H1 (cell line): ENCODE measurements around the gene PNPLA1. TPM values are rescaled to one million over a fixed set of nuclear protein-coding genes. Genes with fewer than 3 reads are reported as not detected.

Source experiments
- CTCF ChIA-PET: fragments of 300-600 bp; sonication (Branson Sonifier 250); formaldehyde crosslinking; loops from one replicate; lab custom pipeline; 2021; ENCODE audit not compliant: partially characterized antibody; lab: Charles Lee
- POLR2A ChIA-PET: fragments of 300-600 bp; sonication (Branson Sonifier 250); formaldehyde crosslinking; loops from one replicate; lab custom pipeline; 2021; ENCODE audit warnings: inconsistent platforms; ENCODE audit not compliant: partially characterized antibody; lab: Charles Lee
- DNase-seq, 2 experiments: peaks; one replicate each; pipeline versions ENCODE4 v3.0.0 to v3.0.0-alpha.2; 2010 to 2022; ENCODE audit warnings: low spot score in 2 of 2, low read depth in 1 of 2, mixed read lengths in 1 of 2
- FAIRE-seq: peaks from 2 replicates; lab custom pipeline; 2011; peaks lifted over from hg19 to GRCh38; lab: Jason Lieb, UNC
- H2AFZ ChIP-seq: 2 replicates; pipeline ENCODE4 v1.8.1; 2012; ENCODE audit warnings: low read length, inconsistent platforms
- H2AK5ac ChIP-seq: 2 replicates; pipeline ENCODE4 v1.6.1; 2013; ENCODE audit warnings: low read depth, low read length
- H2BK120ac ChIP-seq: replicated peaks from 2 replicates; pipeline ENCODE3; 2013; ENCODE audit warnings: low read depth, low read length, inconsistent platforms
- H2BK12ac ChIP-seq: 2 replicates; pipeline ENCODE4 v1.6.1; 2013; ENCODE audit warnings: low read depth, low read length
- H2BK15ac ChIP-seq: 2 replicates; pipeline ENCODE4 v1.6.1; 2013; ENCODE audit warnings: low read length
- H2BK20ac ChIP-seq: 2 replicates; pipeline ENCODE4 v1.6.1; 2013; ENCODE audit warnings: low read length
- H2BK5ac ChIP-seq: 2 replicates; pipeline ENCODE4 v1.6.1; 2013; ENCODE audit warnings: low read depth, low read length
- H3K14ac ChIP-seq: 2 replicates; pipeline ENCODE4 v1.6.1; 2013; ENCODE audit warnings: inconsistent platforms; ENCODE audit not compliant: insufficient read length
- H3K18ac ChIP-seq: 2 replicates; pipeline ENCODE4 v1.6.1; 2013; ENCODE audit warnings: low read length; ENCODE audit errors: extremely low read depth
- H3K23ac ChIP-seq: 2 replicates; pipeline ENCODE4 v1.6.1; 2013; ENCODE audit warnings: inconsistent platforms; ENCODE audit not compliant: insufficient read length
- H3K23me2 ChIP-seq: 2 replicates; pipeline ENCODE4 v1.6.1; 2013; ENCODE audit warnings: low read depth, low read length
- H3K27ac ChIP-seq: 2 replicates; pipeline ENCODE4 v1.6.1; 2011; ENCODE audit warnings: low read depth, low read length, inconsistent platforms
- H3K27me3 ChIP-seq, 4 experiments: replicated peaks in 1 of 4; 1 replicate in 1 of 4; 2 replicates in 3 of 4; pipeline versions ENCODE4 v1.6.1 to v1.8.1; 2011 to 2013; ENCODE audit warnings: low read length in 3 of 4, mild to moderate bottlenecking in 3 of 4, inconsistent platforms in 2 of 4, mixed read lengths in 2 of 4, moderate library complexity in 1 of 4; ENCODE audit not compliant: control insufficient read depth in 3 of 4, insufficient read depth in 3 of 4; ENCODE audit errors: extremely low read depth in 1 of 4
- H3K36me3 ChIP-seq, 4 experiments: 2 replicates each; pipeline versions ENCODE4 v1.6.1 to v1.8.1; 2011 to 2013; ENCODE audit warnings: mild to moderate bottlenecking in 4 of 4, low read length in 3 of 4, moderate library complexity in 2 of 4, control low read depth in 1 of 4, inconsistent platforms in 1 of 4; ENCODE audit not compliant: insufficient read depth in 4 of 4, control insufficient read depth in 2 of 4
- H3K4ac ChIP-seq: replicated peaks from 2 replicates; pipeline ENCODE3; 2013; ENCODE audit warnings: low read length, low read depth, mixed read lengths, inconsistent platforms; ENCODE audit not compliant: insufficient read length
- H3K4me1 ChIP-seq, 4 experiments: replicated peaks in 1 of 4; 1 replicate in 1 of 4; 2 replicates in 3 of 4; pipeline versions ENCODE4 v1.6.1 to v1.8.1; 2011 to 2013; ENCODE audit warnings: low read length in 3 of 4, inconsistent platforms in 2 of 4, mixed read lengths in 1 of 4; ENCODE audit not compliant: insufficient read depth in 4 of 4, control insufficient read depth in 3 of 4
- H3K4me2 ChIP-seq, 2 experiments: 2 replicates each; pipeline versions ENCODE4 v1.6.1 to v1.8.1; 2011 to 2013; ENCODE audit warnings: low read depth in 2 of 2, low read length in 2 of 2, control low read depth in 1 of 2, inconsistent platforms in 1 of 2, mild to moderate bottlenecking in 1 of 2; ENCODE audit not compliant: insufficient read depth in 1 of 2
- H3K4me3 ChIP-seq, 4 experiments: fragments of 200-600, 300-600 bp in 1 of 4; sonication (generic), shearing (Covaris generic), sonication (Bioruptor Twin) in 1 of 4; 2 replicates each; pipeline versions ENCODE4 v1.5.1 to v1.8.1; 2011 to 2016; ENCODE audit warnings: low read length in 4 of 4, low read depth in 3 of 4, control low read depth in 2 of 4, inconsistent platforms in 2 of 4, mild to moderate bottlenecking in 2 of 4, mixed read lengths in 1 of 4, moderate library complexity in 1 of 4; ENCODE audit not compliant: insufficient read depth in 2 of 4; ENCODE audit errors: extremely low read depth in 1 of 4
- H3K56ac ChIP-seq: replicated peaks from 2 replicates; pipeline ENCODE3; 2013; ENCODE audit warnings: low read depth, mild to moderate bottlenecking, mixed read lengths, low read length, inconsistent platforms; ENCODE audit not compliant: insufficient read length
- H3K79me1 ChIP-seq: 2 replicates; pipeline ENCODE4 v1.6.1; 2013; ENCODE audit warnings: low read depth, low read length, control low read depth
- H3K79me2 ChIP-seq, 2 experiments: 2 replicates each; pipeline versions ENCODE4 v1.6.1 to v1.8.1; 2012 to 2013; ENCODE audit warnings: low read length in 2 of 2, mild to moderate bottlenecking in 2 of 2, inconsistent platforms in 1 of 2; ENCODE audit not compliant: insufficient read depth in 2 of 2, control insufficient read depth in 1 of 2
- H3K9ac ChIP-seq, 4 experiments: replicated peaks in 1 of 4; 1 replicate in 1 of 4; 2 replicates in 3 of 4; pipeline versions ENCODE4 v1.6.1 to v1.8.1; 2011 to 2013; ENCODE audit warnings: low read depth in 3 of 4, low read length in 3 of 4, control low read depth in 2 of 4, mild to moderate bottlenecking in 2 of 4, moderate library complexity in 2 of 4, inconsistent platforms in 1 of 4; ENCODE audit errors: extremely low read depth in 1 of 4
- H3K9me3 ChIP-seq, 2 experiments: 2 replicates each; pipeline versions ENCODE4 v1.6.1 to v1.8.1; 2012 to 2013; ENCODE audit warnings: mild to moderate bottlenecking in 2 of 2, moderate library complexity in 2 of 2, control low read depth in 1 of 2, inconsistent platforms in 1 of 2, low read depth in 1 of 2, low read length in 1 of 2, mixed read lengths in 1 of 2; ENCODE audit not compliant: insufficient read depth in 2 of 2
- H4K20me1 ChIP-seq, 2 experiments: replicated peaks in 1 of 2; 2 replicates each; pipeline versions ENCODE3 to v1.8.1; 2011 to 2013; ENCODE audit warnings: inconsistent platforms in 2 of 2, low read length in 2 of 2, mild to moderate bottlenecking in 1 of 2; ENCODE audit not compliant: insufficient read depth in 2 of 2, control insufficient read depth in 1 of 2
- H4K5ac ChIP-seq: 2 replicates; pipeline ENCODE4 v1.6.1; 2013; ENCODE audit warnings: low read length, low read depth, mixed read lengths, inconsistent platforms; ENCODE audit not compliant: insufficient read length
- H4K8ac ChIP-seq: 2 replicates; pipeline ENCODE4 v1.8.0; 2013; ENCODE audit warnings: mild to moderate bottlenecking, moderate library complexity, low read length, inconsistent platforms; ENCODE audit not compliant: insufficient read depth; ENCODE audit errors: extremely low read depth
- H4K91ac ChIP-seq: replicated peaks from 2 replicates; pipeline ENCODE3; 2013; ENCODE audit warnings: low read length, mixed read lengths, inconsistent platforms; ENCODE audit not compliant: insufficient read length
- ATF3 ChIP-seq: IDR thresholded peaks from 2 replicates; pipeline ENCODE4 v1.6.1; 2011; ENCODE audit warnings: low read depth, mild to moderate bottlenecking, low read length; ENCODE audit not compliant: insufficient read depth
- BCL11A ChIP-seq, 2 experiments: IDR thresholded peaks; one replicate each; pipeline ENCODE4 v1.6.1; 2011; ENCODE audit warnings: low read depth in 2 of 2, low read length in 2 of 2, mild to moderate bottlenecking in 2 of 2
- HDAC6 ChIP-seq: IDR thresholded peaks from one replicate; pipeline ENCODE4 v1.7.1; 2012; ENCODE audit warnings: low read depth, mild to moderate bottlenecking, inconsistent platforms, low read length, moderate library complexity
- KDM1A ChIP-seq: fragments of 200-600, 300-600 bp; sonication (generic); IDR thresholded peaks from 2 replicates; pipeline ENCODE4 v1.7.1; 2016; ENCODE audit warnings: mild to moderate bottlenecking, low read length, borderline replicate concordance
- KDM4A ChIP-seq: IDR thresholded peaks from one replicate; pipeline ENCODE4 v1.7.1; 2012; ENCODE audit warnings: low read depth, mild to moderate bottlenecking, moderate library complexity, low read length, inconsistent platforms; ENCODE audit not compliant: severe bottlenecking
- KDM5A ChIP-seq: fragments of 200-600 bp; IDR thresholded peaks from 2 replicates; pipeline ENCODE4 v1.7.1; 2012; ENCODE audit warnings: mild to moderate bottlenecking, low read length, inconsistent platforms, mixed read lengths
- RNF2 ChIP-seq: fragments of 200-900, 300-1000 bp; sonication (generic); IDR thresholded peaks from 2 replicates; pipeline ENCODE4 v1.7.1; 2016; ENCODE audit warnings: borderline replicate concordance, low read depth, mild to moderate bottlenecking, antibody characterized with exemption, low read length; ENCODE audit not compliant: poor library complexity, severe bottlenecking; ENCODE audit errors: missing control alignments
- SIX5 ChIP-seq: IDR thresholded peaks from 2 replicates; pipeline ENCODE4 v1.6.1; 2011; ENCODE audit warnings: mild to moderate bottlenecking, low read depth, low read length
- SP4 ChIP-seq: IDR thresholded peaks from 2 replicates; pipeline ENCODE4 v1.6.1; 2012; ENCODE audit warnings: low read length, inconsistent platforms
- ZNF274 ChIP-seq: IDR thresholded peaks from 2 replicates; pipeline ENCODE4 v1.7.0; 2012; ENCODE audit warnings: low read length, borderline replicate concordance; ENCODE audit errors: extremely low read depth
- WGBS, 2 experiments: shearing (Covaris generic) in 1 of 2; methylation state at CpG; one replicate each; pipeline versions ENCODE4 v1.1.6 to v1.1.7; 2013 to 2015; ENCODE audit warnings: low lambda C conversion rate in 2 of 2, mixed read lengths in 2 of 2, inconsistent platforms in 1 of 2, low coverage in 1 of 2, missing lambda C conversion rate in 1 of 2; ENCODE audit not compliant: insufficient replicate concordance in 2 of 2, insufficient coverage in 1 of 2, insufficient read length in 1 of 2; ENCODE audit errors: extremely low coverage in 1 of 2, missing lambda C conversion rate in 1 of 2; 5-methylcytosine and 5-hydroxymethylcytosine counted together
- polyA plus RNA-seq, 7 experiments: library from polyadenylated mRNA; depleted of rRNA in 3 of 7; stranded (reverse) in 5 of 7; unstranded in 2 of 7; fragments of >200 nt in 5 of 7; fragments of 200-250 nt in 2 of 7; gene quantifications; 1 replicate in 5 of 7; 2 replicates in 1 of 7; 4 replicates in 1 of 7; pipeline versions ENCODE4 v1.2.1 to v1.2.3, GENCODE V29; 2011 to 2013; ENCODE audit warnings: missing spikeins in 2 of 7, mixed read lengths in 2 of 7
- total RNA-seq: library from RNA; stranded (reverse); fragmentation: NEBNext Ultra II Directional; extraction: Animal tissue kit (Norgen Biotek cat#: 25700); gene quantifications from 2 replicates; pipeline ENCODE4 v1.2.1, GENCODE V29; 2021

PNPLA1 gene
- total and polyA plus RNA-seq, 2 of the 8 experiments (the other 6 are each of a cell fraction or from before 2014, with no cell fraction given) = not detected

DNA sequence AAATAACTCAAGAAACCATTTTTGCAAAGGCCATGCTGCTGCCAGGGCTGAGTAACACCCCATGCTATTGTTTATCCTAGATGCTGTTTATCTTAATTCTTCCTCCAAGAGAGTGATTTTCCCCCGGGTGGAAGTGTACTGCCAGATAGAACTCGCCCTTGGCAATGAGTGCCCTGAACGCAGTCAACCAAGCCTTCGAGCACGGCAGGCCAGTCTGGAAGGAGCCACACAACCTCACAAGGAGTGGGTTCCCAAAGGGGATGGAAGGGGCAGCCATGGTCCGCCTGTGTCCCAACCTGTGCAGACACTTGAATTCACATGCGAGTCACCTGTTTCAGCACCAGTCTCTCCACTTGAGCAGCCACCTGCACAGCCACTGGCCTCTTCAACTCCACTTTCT lies 31.9 kb downstream of the PNPLA1 start:
- no peak overlapping the region for H4K8ac ChIP-seq
- H3K27ac ChIP-seq = no peak overlapping the region
- 0 out of 2 replicates have a peak overlapping the region, but pooled peaks have one; percentile 3 for H2BK5ac ChIP-seq
- ChIA-PET CTCF (interaction anchor here (0.6 to 10.9 kb wide), 34 partner anchors 9 to 674 kb away, joined by 3 to 137 read pairs (median 4); partner anchors contain the start of gene SRPK1), POLR2A (no interaction called here)
- H3K4me1 ChIP-seq = peaks cover 0 to 3% (median 1%) of the 10 kb centered on the region in 4 experiments; a peak in 3 of 7 replicates
- H2BK15ac ChIP-seq = peak overlapping the region; percentile 95
- H3K56ac ChIP-seq = no peak overlapping the region
- no peak overlapping the region for H2BK20ac ChIP-seq
- H3K79me2 ChIP-seq = no peaks in the 10 kb centered on the region
- H4K5ac ChIP-seq = no peak overlapping the region
- no peak overlapping the region for H2AK5ac ChIP-seq
- no peak overlapping the region; the same call in 1 of the 2 replicates for H2BK12ac ChIP-seq
- H3K9ac ChIP-seq = no peak overlapping the region
- DNase-seq (no peak), FAIRE-seq (no peak)
- H3K4ac ChIP-seq = no peak overlapping the region
- no peak overlapping the region for H3K23ac ChIP-seq
- no peak overlapping the region for H2BK120ac ChIP-seq
- no peak overlapping the region for H2AFZ ChIP-seq
- no peaks in the 10 kb centered on the region for H3K36me3 ChIP-seq
- no peak overlapping the region for H3K18ac ChIP-seq
- no peaks in the 10 kb centered on the region for H3K27me3 ChIP-seq
- no peaks in the 10 kb centered on the region for H4K20me1 ChIP-seq
- H3K4me3 ChIP-seq = no peak overlapping the region
- 89% methylated on average over 7 of the region's 7 CpGs; no CpG with 5 or more reads in 1 of the 2 experiments for WGBS, 2 experiments
- no peak overlapping the region for H3K14ac ChIP-seq
- no peaks in the 10 kb centered on the region for H3K79me1 ChIP-seq
- no peaks in the 10 kb centered on the region for H3K9me3 ChIP-seq
- H3K4me2 ChIP-seq = no peak overlapping the region
- TF ChIP-seq SIX5 (no peak), KDM4A (no peak), BCL11A (IDR thresholded peaks at IDR 0.05; ENCODE audit: low read depth in 2 of 2, low read length in 2 of 2) (no peak), SP4 (no peak), RNF2 (no peak), ATF3 (no peak), KDM5A (no peak), HDAC6 (no peak), ZNF274 (no peak), KDM1A (no peak)
- H3K23me2 ChIP-seq = no peaks in the 10 kb centered on the region
- no peak overlapping the region for H4K91ac ChIP-seq
